HG02870 (cell line): ENCODE results near the gene CAMTA1.

Experiments used
- ATAC-seq: cut with Tn5 transposase; IDR thresholded peaks from one replicate; pipeline ENCODE4 v1.9.1; 2021; ENCODE audit warnings: mild to moderate bottlenecking, moderate library complexity; ENCODE audit not compliant: unreplicated experiment

The CAMTA1 gene

DNA sequence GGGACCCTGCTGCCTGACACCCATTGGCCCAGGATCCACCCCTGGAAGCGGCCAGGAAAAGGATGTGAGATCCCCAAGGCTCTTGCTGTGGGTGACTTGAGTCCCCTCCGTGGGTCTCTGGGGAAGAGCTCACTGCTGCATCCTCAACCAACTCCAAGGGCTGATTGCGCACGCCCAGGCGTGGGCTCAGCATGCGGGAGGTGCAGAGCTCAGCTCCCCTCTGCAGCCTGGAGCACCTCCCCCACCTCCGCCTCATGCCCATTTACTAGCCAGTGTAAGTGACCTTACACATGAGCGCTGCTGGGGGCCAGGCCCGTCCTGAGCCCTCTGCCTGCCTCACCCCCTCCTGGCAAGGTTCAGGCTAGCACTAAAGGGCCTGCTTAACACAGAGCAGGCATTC, 847.4 kb downstream of the CAMTA1 start:
- no peak for ATAC-seq

DNA sequence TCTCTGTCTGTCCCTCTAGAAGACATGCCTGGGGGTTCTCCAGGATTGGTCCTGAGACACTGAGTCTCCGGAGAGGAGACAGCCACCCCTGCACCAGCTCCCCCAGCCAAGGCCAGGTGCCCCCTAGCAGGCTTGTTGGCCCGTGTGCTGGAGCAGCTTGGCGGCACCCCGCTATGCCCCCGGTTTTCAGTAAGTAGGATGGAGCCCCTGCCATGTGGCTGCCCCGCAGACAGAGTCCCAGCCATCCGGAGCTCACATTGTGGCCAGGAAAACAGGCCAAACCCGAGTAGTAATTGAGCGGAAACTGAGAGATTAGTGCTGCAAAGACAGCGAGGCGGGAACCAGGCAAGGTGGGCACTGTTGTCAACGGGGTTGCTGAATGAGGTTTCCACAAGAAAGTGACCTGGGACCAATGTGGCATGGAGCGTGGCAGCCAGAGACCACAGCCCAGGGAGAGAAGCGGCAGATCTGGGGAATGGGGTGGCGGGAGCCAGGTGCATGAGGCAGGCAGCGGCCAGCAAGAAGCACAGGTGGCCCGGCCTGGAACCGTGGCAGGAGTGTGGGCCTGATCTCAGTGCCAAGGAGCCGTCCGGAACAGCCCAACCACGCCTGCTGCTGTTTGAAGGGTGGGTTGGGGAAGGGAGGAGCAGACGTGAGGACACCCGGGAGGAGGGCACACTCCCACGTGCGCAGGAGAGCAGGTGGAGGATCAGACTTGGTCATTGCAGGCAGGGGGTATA, 848.4 kb downstream of the CAMTA1 start:
- no peak for ATAC-seq

DNA sequence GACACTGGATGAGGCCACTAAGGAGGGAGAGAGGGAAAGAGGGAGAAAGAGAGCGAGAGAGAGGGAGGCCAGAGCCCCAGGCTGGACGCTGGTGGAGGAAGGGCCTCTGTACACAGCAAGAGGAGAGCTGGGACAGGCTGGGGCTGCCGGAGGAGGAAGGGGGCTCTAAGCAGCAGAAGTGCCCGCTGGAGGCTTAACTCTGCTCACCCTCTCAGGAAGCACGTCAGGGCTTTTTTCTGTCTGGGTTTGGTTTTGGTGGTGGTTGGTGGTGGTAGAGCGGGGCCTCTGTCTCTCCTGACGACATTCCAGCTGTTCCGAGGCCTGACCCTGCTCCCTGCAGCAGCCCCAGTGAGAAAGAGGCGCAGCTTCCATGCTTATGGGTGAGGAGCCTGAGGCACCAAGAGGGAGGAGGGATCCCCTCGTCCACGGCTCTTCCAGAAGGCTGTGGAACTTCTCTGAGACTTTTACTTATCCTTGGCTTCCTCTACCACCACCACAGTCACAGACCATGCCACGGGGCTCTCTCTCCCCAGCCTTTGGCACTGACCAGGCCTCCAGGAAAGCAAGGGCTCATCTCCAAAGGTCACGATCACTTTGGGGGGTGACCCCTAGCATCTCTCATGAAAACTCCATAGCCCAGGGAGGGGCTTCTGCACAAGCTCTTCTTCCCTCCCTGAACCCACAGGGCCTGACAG, 849.4 kb downstream of the CAMTA1 start:
- ATAC-seq = no peak

DNA sequence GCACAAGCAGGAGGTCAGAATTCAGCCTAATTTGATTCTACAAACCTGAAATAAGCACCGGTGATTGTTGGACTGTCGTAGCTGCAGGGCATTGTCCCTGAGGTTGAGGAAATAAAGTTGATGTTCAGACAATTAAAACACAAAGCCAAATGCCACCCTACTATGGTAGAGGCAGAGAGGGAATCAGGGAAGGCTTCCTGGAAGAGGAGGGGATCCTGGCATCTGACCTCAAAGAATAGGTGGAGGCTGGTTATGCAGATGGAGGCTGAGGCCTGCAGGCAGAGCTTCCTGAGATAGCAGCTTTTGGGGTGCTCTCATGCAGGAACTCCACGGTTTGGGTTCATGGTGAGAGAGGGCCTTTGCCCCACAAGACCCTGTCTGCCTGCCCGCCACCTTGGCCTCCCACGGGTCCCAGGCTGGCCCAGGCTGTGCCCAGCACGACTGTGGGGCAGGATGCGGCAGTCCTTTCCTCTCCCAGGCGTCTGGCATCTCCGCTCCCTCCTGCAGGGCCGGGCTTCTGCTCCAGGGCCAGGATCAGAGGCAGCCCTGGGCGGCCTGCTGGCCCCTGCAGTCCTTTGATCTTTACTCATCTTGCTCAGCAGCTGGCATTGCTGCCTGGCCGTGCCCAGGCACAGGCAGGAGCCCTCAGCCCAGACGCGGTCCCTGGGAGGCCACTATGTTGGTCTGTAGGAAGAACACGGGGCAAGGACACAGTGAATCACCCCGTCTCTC, 851.7 kb downstream of the CAMTA1 start:
- ATAC-seq = no peak

DNA sequence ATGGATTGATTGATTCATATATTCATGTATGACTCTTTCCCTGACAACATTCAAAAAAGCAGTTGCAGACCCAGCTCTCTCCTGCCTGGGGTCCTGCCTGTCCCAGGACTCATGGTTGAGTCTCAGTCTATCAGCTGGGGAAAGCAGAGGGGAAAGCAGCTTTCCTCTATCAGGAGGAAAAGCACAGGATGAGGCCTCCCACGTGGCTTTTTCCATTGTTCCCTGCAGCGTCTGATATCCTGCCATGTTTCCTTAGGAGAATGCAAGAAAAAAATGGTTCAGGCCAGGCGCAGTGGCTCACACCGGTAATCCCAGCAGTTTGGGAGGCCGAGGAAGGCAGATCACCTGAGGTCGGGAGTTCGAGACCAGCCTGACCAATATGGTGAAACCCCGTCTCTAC, 852.8 kb downstream of the CAMTA1 start:
- no peak for ATAC-seq

DNA sequence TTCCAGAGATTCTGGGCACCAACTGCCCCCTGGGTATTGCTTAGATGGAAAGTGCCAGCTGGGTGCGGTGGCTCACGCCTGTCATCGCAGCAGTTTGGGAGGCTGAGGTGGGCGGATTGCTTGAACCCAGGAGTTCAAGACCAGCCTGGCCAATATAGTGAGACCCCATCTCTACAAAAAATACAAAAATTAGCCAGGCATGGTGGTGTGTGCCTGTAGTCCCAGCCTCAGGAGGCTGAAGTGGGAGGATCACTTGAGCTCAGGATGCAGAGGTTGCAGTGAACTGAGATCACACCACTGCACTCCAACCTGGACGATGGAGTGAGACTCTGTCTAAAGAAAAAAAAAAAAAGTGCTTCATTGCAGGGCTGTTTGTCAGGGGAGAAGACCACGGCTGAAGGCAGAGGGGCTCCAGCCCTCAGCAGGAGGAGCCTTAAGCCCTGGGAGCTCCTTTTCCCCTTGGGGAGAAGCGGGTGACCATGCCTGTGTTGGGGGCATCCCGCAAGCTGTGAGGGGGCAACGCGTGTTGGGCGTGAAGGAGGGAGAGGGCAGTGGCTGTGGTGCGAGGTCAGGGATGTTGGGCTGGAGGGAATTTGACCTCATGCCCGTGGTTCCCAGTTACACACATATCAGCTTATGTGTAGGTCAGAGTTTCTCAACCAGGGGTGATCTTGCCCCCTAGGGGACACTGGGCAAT, 854.3 kb downstream of the CAMTA1 start:
- no peak for ATAC-seq

DNA sequence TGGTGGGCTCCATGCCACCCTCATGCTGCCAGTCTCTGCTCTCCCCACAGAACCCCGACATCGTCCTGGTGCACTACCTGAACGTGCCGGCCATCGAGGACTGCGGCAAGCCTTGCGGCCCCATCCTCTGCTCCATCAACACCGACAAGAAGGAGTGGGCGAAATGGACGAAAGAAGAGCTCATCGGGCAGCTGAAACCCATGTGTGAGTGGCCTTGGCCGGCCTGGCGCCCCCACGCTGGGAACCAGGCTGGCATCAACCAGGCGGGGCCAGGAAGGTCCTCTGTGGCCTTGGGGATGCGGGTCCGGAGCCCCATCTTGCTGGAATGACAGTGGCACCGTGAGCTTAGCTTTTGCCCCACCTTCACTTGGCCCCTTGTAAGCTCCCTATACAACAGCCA, 855.1 kb downstream of the CAMTA1 start:
- no peak for ATAC-seq

DNA sequence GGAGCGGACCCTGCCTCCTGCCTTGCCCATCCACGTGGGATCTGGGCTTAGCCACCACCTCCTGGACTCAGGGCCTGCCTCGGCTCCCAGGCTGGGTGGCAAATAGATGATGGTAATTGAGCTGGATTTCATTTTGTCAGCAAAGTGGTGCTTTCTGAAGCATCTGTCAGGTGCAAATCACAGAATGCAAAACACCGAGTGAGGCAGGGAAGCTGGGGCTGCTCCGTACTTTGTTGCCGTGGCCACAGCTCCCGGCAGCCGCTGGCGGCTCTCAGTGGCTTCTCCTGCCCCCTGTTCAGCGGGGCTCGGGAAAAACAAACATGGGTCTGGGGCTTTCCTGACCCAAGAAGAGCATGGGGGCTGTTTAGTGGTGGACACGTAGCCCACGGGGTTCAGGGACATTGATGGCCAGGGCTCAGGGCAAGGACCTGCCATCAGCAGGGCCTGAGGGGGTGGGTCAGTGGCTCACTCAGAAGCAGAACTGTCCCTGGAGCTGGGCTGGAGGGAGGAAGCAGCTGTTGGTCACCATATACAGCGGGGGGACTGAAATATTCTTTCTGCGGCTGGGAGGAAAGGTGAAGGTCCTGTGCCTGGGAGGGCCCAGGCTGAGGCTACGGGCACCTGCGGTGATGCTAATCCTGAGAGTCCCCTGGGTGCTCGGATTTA, 855.8 kb downstream of the CAMTA1 start:
- ATAC-seq = no peak

DNA sequence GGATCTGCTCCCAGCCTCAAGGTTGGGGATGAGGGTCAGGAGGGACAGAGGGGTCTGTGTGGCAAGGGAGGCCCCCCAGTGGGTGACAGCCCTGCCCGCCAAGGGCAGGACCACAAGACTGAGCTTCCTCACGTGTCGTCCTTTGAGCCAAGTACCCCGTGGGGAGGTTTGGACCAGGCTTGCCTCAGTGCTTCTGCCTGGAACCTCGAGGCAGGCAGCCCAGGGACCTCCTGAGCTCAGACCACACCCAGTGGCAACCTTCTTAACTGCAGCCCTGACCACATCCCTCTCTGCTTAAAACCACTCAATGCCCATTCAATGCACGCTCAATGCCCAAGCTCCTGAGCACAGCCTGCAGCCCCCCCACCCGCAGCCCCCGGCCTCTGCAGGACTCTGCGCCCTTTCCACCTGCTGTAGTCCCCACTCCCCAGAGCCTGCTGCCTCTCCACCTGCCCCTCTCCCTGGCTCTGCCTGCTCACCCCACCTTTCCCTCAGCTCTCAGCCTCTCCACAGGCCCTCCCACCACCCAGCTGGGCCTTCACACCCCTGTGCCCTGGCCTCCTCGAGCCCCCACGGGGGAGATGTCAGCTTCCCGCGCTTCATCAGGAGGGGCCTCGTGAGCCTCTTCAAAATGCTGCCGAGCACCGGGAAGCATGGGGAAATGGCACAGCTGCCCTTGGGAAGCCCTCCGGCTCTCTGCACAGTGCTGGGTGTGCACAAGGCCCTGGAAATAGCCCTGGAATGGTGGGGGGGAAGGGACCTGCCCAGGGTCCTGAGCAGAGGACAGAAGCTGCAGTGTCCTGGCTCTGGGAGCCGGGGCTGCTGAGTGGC, 856.5 kb downstream of the CAMTA1 start:
- ATAC-seq = no peak

DNA sequence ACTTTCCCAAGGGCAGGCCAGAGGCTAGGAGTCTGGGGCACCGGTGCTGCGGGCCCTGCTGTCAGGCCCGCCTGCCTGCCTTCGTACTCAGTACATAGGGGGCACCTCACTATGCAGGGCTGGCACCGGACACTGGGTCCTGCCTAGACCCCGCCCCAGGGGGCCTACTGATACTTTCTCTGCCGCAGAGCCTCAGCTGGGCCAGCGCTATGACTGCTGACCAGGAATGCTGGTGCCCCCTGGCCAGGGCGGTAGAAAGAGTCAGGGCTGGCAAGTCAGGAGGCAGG, 857.1 kb downstream of the CAMTA1 start:
- no peak for ATAC-seq

DNA sequence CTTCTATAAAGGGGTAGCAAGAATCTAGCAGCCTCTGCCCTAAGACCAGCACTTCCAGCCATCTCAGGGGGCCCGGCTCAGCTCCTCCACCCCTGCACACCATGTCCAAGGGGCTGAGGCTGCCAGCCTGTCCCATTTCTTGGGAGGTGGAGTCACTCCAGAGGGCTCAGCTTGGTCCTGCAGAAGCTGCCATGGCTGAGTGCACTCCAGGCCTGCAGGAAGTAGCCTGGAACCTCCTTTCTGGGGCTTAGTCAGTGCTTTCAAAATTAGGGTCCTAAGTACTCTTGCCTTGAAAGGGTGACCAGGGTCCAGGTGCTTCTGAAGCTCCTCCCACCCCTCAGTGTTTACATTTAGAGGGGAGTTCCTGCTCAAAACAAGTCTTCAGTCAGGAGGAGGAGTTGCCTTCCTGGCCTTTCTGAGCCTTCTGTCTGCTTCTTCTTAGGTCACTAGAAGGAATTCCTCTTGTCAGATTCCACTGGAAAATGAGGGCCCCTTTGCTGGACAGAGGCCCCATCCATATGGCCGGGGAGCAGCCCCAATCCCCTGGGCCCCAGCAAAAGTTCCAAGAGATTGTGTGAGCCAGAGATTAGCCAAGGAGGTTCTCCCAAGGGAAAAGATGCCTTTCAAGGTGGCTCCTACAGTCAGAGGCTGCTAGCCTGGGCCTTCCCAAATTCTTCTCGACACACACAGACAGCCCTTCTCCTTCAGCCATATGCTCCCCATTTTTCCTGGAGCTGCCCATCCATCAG, 857.7 kb downstream of the CAMTA1 start:
- ATAC-seq = no peak

DNA sequence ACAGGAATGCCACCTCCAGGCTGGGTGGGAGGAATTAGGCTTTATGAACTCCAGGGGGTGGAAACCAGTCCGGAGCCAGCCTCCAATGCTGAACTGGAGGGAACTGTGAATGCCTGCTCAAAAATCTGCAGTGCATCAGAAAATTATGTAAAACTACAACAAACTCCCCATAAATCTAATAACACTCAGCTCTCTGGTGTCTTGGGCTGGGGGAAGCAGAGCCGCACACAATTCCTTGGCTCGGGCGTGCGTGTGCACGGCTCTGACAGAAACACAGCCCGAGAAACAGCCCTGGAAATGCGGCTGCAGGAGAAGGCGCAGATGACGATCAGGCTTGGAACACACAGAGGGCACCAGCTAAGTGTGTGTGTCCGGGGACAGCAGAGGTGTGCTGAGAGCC, 858.3 kb downstream of the CAMTA1 start:
- no peak for ATAC-seq

DNA sequence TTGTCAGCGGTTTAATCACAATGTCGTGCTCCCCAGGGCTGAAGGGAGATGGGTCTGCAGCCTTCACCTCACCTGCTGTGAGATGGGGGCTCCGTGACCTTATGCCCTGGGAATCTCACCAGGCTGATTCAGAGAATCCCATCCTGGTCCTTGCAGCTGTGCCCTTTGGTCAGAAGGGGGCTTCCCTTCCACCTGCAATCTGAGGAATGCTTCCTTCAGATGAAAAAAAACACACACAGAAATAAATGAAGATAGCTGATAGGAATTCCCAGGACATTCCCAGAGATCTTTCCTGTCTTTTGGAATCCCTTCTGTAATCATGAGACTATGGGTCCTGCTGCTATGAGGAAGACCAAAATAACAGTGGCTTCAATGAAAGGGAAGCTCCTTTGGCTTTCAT, 858.8 kb downstream of the CAMTA1 start:
- ATAC-seq = no peak

DNA sequence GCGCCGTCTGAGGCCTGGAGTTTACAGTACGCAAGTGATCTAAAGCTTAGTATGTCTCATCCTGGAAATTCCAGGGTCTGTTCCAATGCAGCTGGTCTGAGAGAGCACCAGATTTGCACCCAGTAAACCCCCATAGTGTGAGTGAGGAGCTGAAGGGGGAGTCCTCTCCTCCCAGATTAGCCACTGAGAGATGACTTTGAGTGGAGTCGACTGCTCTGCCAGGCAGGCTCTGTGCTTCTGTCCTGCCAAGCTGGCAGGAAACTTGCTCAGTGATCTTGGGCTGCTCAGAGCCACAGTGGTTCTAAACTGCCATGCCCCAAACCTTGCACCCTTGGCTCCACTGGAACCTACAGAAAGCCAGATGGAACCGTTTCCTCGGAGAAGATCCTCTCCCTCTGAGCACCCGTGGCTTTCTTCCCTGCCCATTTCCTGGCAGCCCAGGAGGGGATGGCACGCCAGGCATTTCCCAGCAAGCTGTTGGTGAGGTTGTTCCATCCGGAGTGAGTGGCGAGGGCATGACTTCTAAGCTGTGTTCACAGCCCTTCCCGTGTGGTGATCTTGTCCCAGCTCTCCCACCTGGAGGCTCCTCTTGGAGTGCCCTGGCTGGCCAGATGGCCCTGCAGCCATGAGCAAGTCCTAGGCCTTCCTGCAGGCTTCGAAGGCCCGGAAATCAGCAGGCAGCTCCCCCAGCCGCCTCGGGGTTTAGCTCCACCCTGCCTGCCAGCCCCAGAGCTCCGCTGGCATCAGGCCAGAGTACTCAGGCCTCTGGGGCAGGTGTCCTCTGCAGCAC, 859.9 kb downstream of the CAMTA1 start:
- no peak for ATAC-seq

DNA sequence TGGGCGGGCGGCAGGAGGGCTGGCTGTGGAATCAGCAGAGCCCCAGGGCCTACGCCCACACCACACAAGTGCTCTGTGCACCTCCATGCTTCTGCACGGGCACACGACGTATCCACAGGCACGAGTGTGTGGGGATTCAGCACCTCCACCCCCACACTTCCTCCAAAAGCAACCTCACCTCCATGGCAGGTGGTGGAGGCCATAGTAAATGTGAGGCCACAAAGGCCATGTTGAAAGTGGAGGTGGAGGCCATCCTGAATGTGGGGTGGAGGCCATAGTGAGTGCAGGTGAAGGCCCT, 860.4 kb downstream of the CAMTA1 start:
- no peak for ATAC-seq

DNA sequence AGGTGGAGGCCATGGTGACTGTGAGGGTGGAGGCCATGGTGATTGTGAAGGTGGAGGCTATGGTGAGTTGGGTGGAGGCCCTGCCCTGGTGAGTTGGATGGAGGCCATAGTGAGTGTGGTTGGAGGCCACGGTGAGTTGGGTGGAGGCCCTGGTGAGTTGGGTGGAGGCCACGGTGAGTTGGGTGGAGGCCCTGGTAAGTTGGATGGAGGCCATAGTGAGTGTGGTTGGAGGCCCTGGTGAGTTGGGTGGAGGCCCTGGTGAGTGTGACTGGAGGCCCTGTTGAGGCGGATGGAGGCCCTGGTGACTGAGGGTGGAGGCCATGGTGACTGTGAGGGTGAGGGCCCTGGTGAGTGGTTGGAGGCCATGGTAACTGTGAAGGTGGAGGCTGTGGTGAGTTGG, 860.9 kb downstream of the CAMTA1 start:
- ATAC-seq = no peak

DNA sequence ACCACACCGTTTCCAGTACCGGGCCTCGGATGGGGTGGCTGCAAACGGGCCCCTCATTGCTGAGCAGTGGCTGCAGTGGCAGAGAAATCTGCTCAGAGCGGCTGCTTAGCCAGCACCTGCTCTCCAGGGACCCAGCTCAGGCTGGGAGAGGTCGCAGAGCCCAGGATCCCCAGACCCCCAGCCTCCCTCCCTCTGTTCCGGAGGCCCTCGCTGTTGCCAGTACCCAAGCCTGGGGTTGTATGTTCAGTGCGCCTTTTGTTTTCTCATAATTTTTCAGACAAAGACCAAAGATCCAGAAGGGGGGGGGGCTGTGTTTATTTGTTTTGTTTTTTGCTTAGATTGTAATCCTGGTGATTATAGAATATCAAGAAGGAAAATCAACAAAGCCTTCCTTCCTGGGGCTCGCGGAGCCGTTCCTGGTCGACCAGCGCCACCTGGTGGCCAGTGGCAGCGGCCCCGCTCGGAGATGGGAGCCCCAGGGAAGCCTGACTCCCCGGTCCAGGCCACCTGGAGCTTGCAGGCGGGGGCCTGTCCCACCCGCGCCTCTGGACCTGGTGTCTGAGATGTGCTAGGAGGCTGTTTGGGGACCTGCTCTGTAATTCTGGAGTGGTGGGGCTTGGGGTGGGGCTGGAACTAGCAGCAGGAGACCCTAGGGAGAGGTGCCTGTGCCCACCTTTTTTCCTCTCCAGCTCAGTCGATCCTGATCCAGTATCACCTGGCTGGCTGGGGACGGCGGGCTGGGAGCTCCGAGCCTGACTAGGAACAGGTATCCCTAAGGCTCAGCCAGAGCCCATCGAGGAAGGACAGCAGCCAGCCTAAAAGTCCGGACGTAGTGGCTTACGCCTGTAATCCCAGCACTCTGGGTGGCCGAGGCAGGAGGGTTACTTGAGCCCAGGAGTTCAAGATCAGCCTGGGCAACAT, 862.0 kb downstream of the CAMTA1 start:
- no peak for ATAC-seq
